HCT116 (cell line): ENCODE data around the gene IFI27. TPM values are rescaled to one million over a fixed set of nuclear protein-coding genes. Genes with fewer than 3 reads are reported as not detected.

Experiments
- ATAC-seq: fragments of 200-7000 bp; cut with Tn5 transposase; 2 replicates; pipeline ENCODE4 v1.9.1; 2020; ENCODE audit warnings: mild to moderate bottlenecking, moderate library complexity
- BruUV-seq: library from RNA; stranded (reverse); fragments of 400-500 nt; replicated peaks from 2 replicates; lab custom pipeline; 2021; lab: Mats Ljungman, UMichigan
- CTCF ChIA-PET: fragments of 300-600 bp; sonication (Branson Sonifier 250); formaldehyde crosslinking; loops from one replicate; lab custom pipeline; 2021; ENCODE audit warnings: antibody characterized with exemption; lab: Charles Lee
- POLR2A ChIA-PET: fragments of 300-600, 350-600 bp; sonication (Branson Sonifier 250); formaldehyde crosslinking; loops from one replicate; lab custom pipeline; 2021; ENCODE audit warnings: antibody characterized with exemption; lab: Charles Lee
- RAD21 ChIA-PET, 2 experiments: fragments of 300-600 bp; sonication (Branson Sonifier 250); formaldehyde crosslinking; loops; one replicate each; lab custom pipeline; 2023; ENCODE audit warnings: low total read pairs in 2 of 2; ENCODE audit not compliant: uncharacterized antibody in 2 of 2, unreplicated experiment in 2 of 2, low non-redundant PET in 1 of 2; lab: Charles Lee
- DNase-seq: peaks from one replicate; pipeline ENCODE4 v3.0.0-alpha.2; 2010; ENCODE audit warnings: low read depth, low spot score
- H2AFZ ChIP-seq: fragments of 200-600 bp; shearing (Covaris generic), sonication (generic); 2 replicates; pipeline ENCODE4 v1.6.1; 2017; ENCODE audit warnings: low read depth, mixed run types, mixed read lengths, antibody characterized with exemption, low read length; ENCODE audit not compliant: poor library complexity, severe bottlenecking
- H3K27ac ChIP-seq: 2 replicates; pipeline ENCODE4 v1.5.1; 2012; ENCODE audit warnings: low read depth, low read length
- H3K27me3 ChIP-seq: fragments of 200-600 bp; sonication (generic); 2 replicates; pipeline ENCODE4 v1.6.1; 2016; ENCODE audit warnings: mixed run types, low read length, mixed read lengths; ENCODE audit not compliant: insufficient read depth
- H3K36me3 ChIP-seq, 2 experiments: fragments of 200-500 bp in 1 of 2; fragments of 200-600 bp in 1 of 2; sonication (Bioruptor generic) in 1 of 2; sonication (generic) in 1 of 2; 2 replicates each; pipeline versions ENCODE4 v1.5.1 to v1.6.1; 2014 to 2016; ENCODE audit warnings: low read length in 2 of 2, inconsistent platforms in 1 of 2, mixed read lengths in 1 of 2, mixed run types in 1 of 2; ENCODE audit not compliant: insufficient read depth in 2 of 2, control insufficient read depth in 1 of 2
- H3K4me1 ChIP-seq, 2 experiments: fragments of 200-600 bp in 1 of 2; sonication (generic) in 1 of 2; 2 replicates each; pipeline versions ENCODE4 v1.5.1 to v1.6.1; 2012 to 2017; ENCODE audit warnings: low read length in 2 of 2, inconsistent platforms in 1 of 2, mild to moderate bottlenecking in 1 of 2, mixed read lengths in 1 of 2, mixed run types in 1 of 2, moderate library complexity in 1 of 2; ENCODE audit not compliant: insufficient read depth in 2 of 2, control insufficient read depth in 1 of 2
- H3K4me2 ChIP-seq: fragments of 200-600 bp; sonication (generic); 2 replicates; pipeline ENCODE4 v1.6.1; 2017; ENCODE audit warnings: mixed run types, low read length, mixed read lengths
- H3K4me3 ChIP-seq, 2 experiments: fragments of 200-600 bp in 1 of 2; sonication (generic) in 1 of 2; replicated peaks in 1 of 2; 2 replicates each; pipeline ENCODE4 v1.5.1; 2011 to 2016; ENCODE audit warnings: low read length in 2 of 2, control low read depth in 1 of 2, low read depth in 1 of 2, mild to moderate bottlenecking in 1 of 2, mixed read lengths in 1 of 2, mixed run types in 1 of 2
- H3K79me2 ChIP-seq: fragments of 200-600 bp; sonication (generic); 2 replicates; pipeline ENCODE4 v1.6.1; 2017; ENCODE audit warnings: mild to moderate bottlenecking, mixed run types, low read length, moderate library complexity, mixed read lengths; ENCODE audit not compliant: insufficient read depth
- H3K9ac ChIP-seq: fragments of 200-600 bp; sonication (generic); 2 replicates; pipeline ENCODE4 v1.6.1; 2016; ENCODE audit warnings: low read length, mixed read lengths
- H3K9me2 ChIP-seq: fragments of 200-600 bp; sonication (generic), shearing (Covaris generic); 2 replicates; pipeline ENCODE4 v1.6.1; 2017; ENCODE audit warnings: mixed run types, mild to moderate bottlenecking, moderate library complexity; ENCODE audit not compliant: insufficient read depth
- H3K9me3 ChIP-seq, 2 experiments: fragments of 200-500 bp in 1 of 2; fragments of 200-600 bp in 1 of 2; sonication (Bioruptor generic) in 1 of 2; sonication (generic) in 1 of 2; 2 replicates each; pipeline ENCODE4 v1.6.1; 2014 to 2017; ENCODE audit warnings: low read length in 2 of 2, mixed read lengths in 2 of 2, inconsistent platforms in 1 of 2, low read depth in 1 of 2, mild to moderate bottlenecking in 1 of 2, mixed run types in 1 of 2, moderate library complexity in 1 of 2; ENCODE audit not compliant: control insufficient read depth in 1 of 2, insufficient read depth in 1 of 2
- H4K20me1 ChIP-seq: fragments of 200-600 bp; sonication (generic), shearing (Covaris generic); 2 replicates; pipeline ENCODE4 v1.6.1; 2017; ENCODE audit warnings: mixed run types, mild to moderate bottlenecking, moderate library complexity; ENCODE audit not compliant: insufficient read depth
- CEBPB ChIP-seq: IDR thresholded peaks from 2 replicates; pipeline ENCODE4 v1.6.1; 2012; ENCODE audit warnings: low read depth
- EZH2 ChIP-seq: fragments of 200-600 bp; sonication (generic); IDR thresholded peaks from 2 replicates; pipeline ENCODE4 v1.6.1; 2017; ENCODE audit warnings: antibody characterized with exemption, mixed run types
- EZH2phosphoT487 ChIP-seq: fragments of 200-600 bp; IDR thresholded peaks from 2 replicates; pipeline ENCODE4 v1.6.1; 2018; ENCODE audit warnings: antibody characterized with exemption, borderline replicate concordance
- FOSL1 ChIP-seq: IDR thresholded peaks from 2 replicates; pipeline ENCODE4 v1.6.1; 2012; ENCODE audit warnings: low read depth
- POLR2A ChIP-seq: IDR thresholded peaks from 2 replicates; pipeline ENCODE4 v1.7.0; 2011; ENCODE audit warnings: borderline replicate concordance; ENCODE audit not compliant: insufficient read depth, insufficient read length; ENCODE audit errors: extremely low read depth
- RAD21 ChIP-seq: IDR thresholded peaks from 2 replicates; pipeline ENCODE4 v1.6.1; 2012; ENCODE audit warnings: low read depth, mild to moderate bottlenecking
- SIN3A ChIP-seq: IDR thresholded peaks from 2 replicates; pipeline ENCODE4 v1.6.1; 2012; ENCODE audit warnings: low read depth
- SRF ChIP-seq: IDR thresholded peaks from 2 replicates; pipeline ENCODE4 v1.6.1; 2012; ENCODE audit warnings: low read depth
- TCF7L2 ChIP-seq: IDR thresholded peaks from 2 replicates; pipeline ENCODE4 v1.7.0; 2011; ENCODE audit warnings: borderline replicate concordance, inconsistent platforms; ENCODE audit not compliant: insufficient read depth, insufficient read length; ENCODE audit errors: extremely low read depth
- YY1 ChIP-seq: IDR thresholded peaks from 2 replicates; pipeline ENCODE4 v1.6.1; 2011; ENCODE audit warnings: low read length, low read depth, moderate library complexity, mild to moderate bottlenecking; ENCODE audit not compliant: insufficient replicate concordance; ENCODE audit errors: extremely low read depth
- ZFX ChIP-seq: fragments of 450-650 bp; IDR thresholded peaks from 2 replicates; pipeline ENCODE4 v1.6.1; 2017
- ZNF274 ChIP-seq: fragments of 200-500 bp; sonication (Bioruptor generic); IDR thresholded peaks from 2 replicates; pipeline ENCODE4 v1.6.1; 2014; ENCODE audit warnings: mild to moderate bottlenecking, low read depth, low read length, inconsistent platforms
- intact Hi-C: fragments of 100-400 bp; cut with micrococcal nuclease; formaldehyde crosslinking; loops from 2 replicates; pipeline ENCODE4 v1.10.0; 2022
- total RNA-seq: library from RNA; stranded (reverse); gene quantifications from one replicate; pipeline ENCODE4 v1.2.1, GENCODE V29; 2021; ENCODE audit not compliant: unreplicated experiment
- TF ChIP-seq, protein P1 (sequence below): IDR thresholded peaks from 2 replicates; pipeline ENCODE4 v1.6.1; 2012

IFI27 gene
- total RNA-seq, 1 experiment from 2014 or later = 3.8 TPM

DNA sequence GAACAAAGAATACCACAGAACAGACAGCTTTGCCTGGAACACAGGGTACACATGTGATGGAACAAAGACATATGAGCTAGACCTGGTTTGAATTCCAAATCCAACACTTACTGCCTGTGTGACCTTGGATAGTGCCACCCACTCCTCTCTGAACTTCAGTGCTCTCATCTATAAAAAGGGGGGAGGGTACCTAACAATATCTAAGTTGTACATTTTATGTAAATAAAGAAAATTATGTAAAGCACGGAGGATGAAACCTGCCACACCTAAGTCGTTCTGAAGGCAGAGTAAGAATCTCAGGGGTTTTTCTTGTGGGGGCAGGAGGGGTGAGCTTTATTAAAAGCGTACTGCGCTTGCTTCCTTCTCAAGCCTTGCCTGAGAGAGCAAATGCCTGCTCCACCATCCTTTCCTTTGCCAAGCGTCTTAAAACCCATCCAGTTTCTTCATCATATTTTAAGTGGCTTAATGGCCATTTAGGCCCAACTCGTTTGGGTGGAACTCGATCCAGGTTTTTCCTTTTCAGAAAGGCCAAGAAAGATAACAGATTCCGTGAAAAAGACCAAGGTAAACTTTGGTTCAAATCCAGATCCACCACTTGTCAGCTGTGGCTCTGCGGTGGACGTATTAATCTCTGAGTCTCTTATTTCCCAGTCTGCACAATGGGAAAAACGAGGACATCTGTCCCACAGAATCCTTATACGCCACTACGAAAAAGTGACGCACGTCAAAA lies 30.5 kb upstream of the IFI27 start:
- peak overlapping the region; percentile 94 for H3K9ac ChIP-seq
- H2AFZ ChIP-seq = no peak overlapping the region
- ChIA-PET POLR2A (no interaction called here), RAD21 (no interaction called here), CTCF (no interaction called here)
- peaks cover 63% of the 10 kb centered on the region for H3K79me2 ChIP-seq
- TF ChIP-seq EZH2phosphoT487 = no peak
- no peak for TF ChIP-seq ZNF274
- TF ChIP-seq SRF = no peak
- TF ChIP-seq ZFX = no peak
- no peak for TF ChIP-seq FOSL1
- no peak for TF ChIP-seq RAD21
- TF ChIP-seq SIN3A = no peak; the same call in 1 of the 2 replicates
- no peak for TF ChIP-seq YY1
- TF ChIP-seq CEBPB = no peak
- TF ChIP-seq POLR2A = no peak
- no peak for TF ChIP-seq TCF7L2
- TF ChIP-seq, protein P1, sequence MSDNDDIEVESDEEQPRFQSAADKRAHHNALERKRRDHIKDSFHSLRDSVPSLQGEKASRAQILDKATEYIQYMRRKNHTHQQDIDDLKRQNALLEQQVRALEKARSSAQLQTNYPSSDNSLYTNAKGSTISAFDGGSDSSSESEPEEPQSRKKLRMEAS = no peak
- TF ChIP-seq EZH2 = no peak
- peak overlapping the region; percentile 82 to 84 for H3K4me3 ChIP-seq
- DNase-seq (no peak), ATAC-seq (peak; percentile 47; the same call in 1 of the 2 replicates)
- H3K27me3 ChIP-seq = no peaks in the 10 kb centered on the region
- H3K9me3 ChIP-seq = no peaks in the 10 kb centered on the region
- peak overlapping the region; percentile 80 for H3K27ac ChIP-seq
- intact Hi-C loops = no loop called here
- H4K20me1 ChIP-seq = peaks cover 5% of the 10 kb centered on the region; the same call in 1 of the 2 replicates
- peaks cover 14 to 37% of the 10 kb centered on the region in 2 experiments for H3K36me3 ChIP-seq
- H3K9me2 ChIP-seq = no peaks in the 10 kb centered on the region
- H3K4me1 ChIP-seq = peaks cover 9 to 16% of the 10 kb centered on the region in 2 experiments; a peak in 3 of 4 replicates
- no TSS peak for BruUV-seq
- peak overlapping the region; percentile 83 for H3K4me2 ChIP-seq
